ENCODE data around the gene GRIN3A. TPM values are rescaled to one million over a fixed set of nuclear protein-coding genes. Genes with fewer than 3 reads are reported as not detected.

GRIN3A gene
- polyA plus RNA-seq, 1 of the 3 experiments (the other 2 are of a cell fraction): not detected

GRCh38 chr9:101636247-101636646, 102.2 kb downstream of the GRIN3A start:
- Histone ChIP-seq H3K9ac (no peak overlapping the region), H3K79me2 (ENCODE audit: insufficient read depth) (no peaks in the 10 kb centered on the region), H3F3A (replicated peaks; ENCODE audit: insufficient read depth) (no peaks in the 10 kb centered on the region), H3K36me3 (replicated peaks in 1 of 2; ENCODE audit: control insufficient read depth in 1 of 2, insufficient read depth in 2 of 2, low read length in 1 of 2) (no peaks in the 10 kb centered on the region), H3K9me3 (no peaks in the 10 kb centered on the region), H3K4me1 (ENCODE audit: control insufficient read depth in 1 of 2, insufficient read depth in 2 of 2, low read depth in 1 of 2, low read length in 1 of 2) (no peaks in the 10 kb centered on the region), H3K27me3 (ENCODE audit: insufficient read depth) (no peaks in the 10 kb centered on the region; the same call in 1 of the 2 replicates), H4K20me1 (ENCODE audit: insufficient read depth) (no peaks in the 10 kb centered on the region), H3K9me2 (no peaks in the 10 kb centered on the region), H3K27ac (ENCODE audit: low read depth in 2 of 2, low read length in 1 of 2) (no peak overlapping the region), H3K4me3 (ENCODE audit: low read depth in 2 of 2, low read length in 1 of 2) (no peak overlapping the region), H2AFZ (ENCODE audit: low read depth) (no peak overlapping the region), H3K4me2 (no peak overlapping the region)
- no peak for TF ChIP-seq MXI1 (IDR thresholded peaks at IDR 0.05; ENCODE audit: low read depth, low read length)
- TF ChIP-seq TEAD4 (IDR thresholded peaks at IDR 0.05; ENCODE audit: borderline replicate concordance, insufficient read depth): no peak
- 9% methylated on average over 3 of the region's 3 CpGs for WGBS (ENCODE audit: low lambda C conversion rate)
- POLR2A ChIA-PET: no interaction called here
- no peak for DNase-seq
- CTCF ChIA-PET: no interaction called here

- no peaks in the 10 kb centered on the region for H3K4me1 ChIP-seq (ENCODE audit: control insufficient read depth in 1 of 2, insufficient read depth in 2 of 2, low read depth in 1 of 2, low read length in 1 of 2)
- no peaks in the 10 kb centered on the region for H4K20me1 ChIP-seq (ENCODE audit: insufficient read depth)
- no peak for DNase-seq
- no peak overlapping the region for H3K4me2 ChIP-seq
- H3K36me3 ChIP-seq (replicated peaks in 1 of 2; ENCODE audit: control insufficient read depth in 1 of 2, insufficient read depth in 2 of 2, low read length in 1 of 2): no peaks in the 10 kb centered on the region
- H3K79me2 ChIP-seq (ENCODE audit: insufficient read depth): no peaks in the 10 kb centered on the region
- no peaks in the 10 kb centered on the region for H3K9me3 ChIP-seq
- no peak overlapping the region for H2AFZ ChIP-seq (ENCODE audit: low read depth)
- H3K27ac ChIP-seq (ENCODE audit: low read depth in 2 of 2, low read length in 1 of 2): no peak overlapping the region
- H3F3A ChIP-seq (replicated peaks; ENCODE audit: insufficient read depth): no peaks in the 10 kb centered on the region
- H3K4me3 ChIP-seq (ENCODE audit: low read depth in 2 of 2, low read length in 1 of 2): no peak overlapping the region
- H3K27me3 ChIP-seq (ENCODE audit: insufficient read depth): no peaks in the 10 kb centered on the region; the same call in 1 of the 2 replicates
- 25% methylated on average over 1 of the region's 1 CpG for WGBS (ENCODE audit: low lambda C conversion rate)
- no peak overlapping the region for H3K9ac ChIP-seq
- TF ChIP-seq USF1 (IDR thresholded peaks at IDR 0.05; ENCODE audit: borderline replicate concordance, low read depth): no peak
- no peak for TF ChIP-seq NFIC (IDR thresholded peaks at IDR 0.05; ENCODE audit: borderline replicate concordance)
- TF ChIP-seq CHD2 (IDR thresholded peaks at IDR 0.05; ENCODE audit: low read length, partially characterized antibody): no peak
- TF ChIP-seq YY1 (IDR thresholded peaks at IDR 0.05; ENCODE audit: low read depth): no peak
- no peak for TF ChIP-seq USF2 (IDR thresholded peaks at IDR 0.05; ENCODE audit: borderline replicate concordance, low read depth, low read length)
- TF ChIP-seq SMC3 (IDR thresholded peaks at IDR 0.05; ENCODE audit: low read depth, low read length): no peak
- TF ChIP-seq ELF1 (IDR thresholded peaks at IDR 0.05): no peak
- no peak for TF ChIP-seq TEAD4 (IDR thresholded peaks at IDR 0.05; ENCODE audit: borderline replicate concordance, insufficient read depth)
- TF ChIP-seq TCF12 (IDR thresholded peaks at IDR 0.05): no peak
- no peak for TF ChIP-seq FOXM1 (IDR thresholded peaks at IDR 0.05; ENCODE audit: low read depth)
- no peak for TF ChIP-seq JUND (IDR thresholded peaks at IDR 0.05)
- ChIA-PET CTCF (interaction anchor here (0.6 to 1.2 kb wide), 2 partner anchors 11 to 68 kb away, joined by 3 read pairs; no protein-coding TSS in a partner anchor), POLR2A (no interaction called here)
- H3K9me2 ChIP-seq: no peaks in the 10 kb centered on the region
These were observed 103.0 kb downstream of the GRIN3A start for GRCh38 chr9:101635473-101635872.
